Ecto neural progenitor cell (in vitro differentiated cells): Measurements from ENCODE around the gene TLK1.

Experiments
- DNase-seq: peaks from one replicate; pipeline ENCODE4 v3.0.0-alpha.2; 2018; ENCODE audit warnings: low spot score

TLK1 gene

GRCh38 chr2:170965446-170966225 lies 195.1 kb downstream of the TLK1 start:
- no peak for DNase-seq

- no peak for DNase-seq
Observed at GRCh38 chr2:170963386-170963785, 197.3 kb downstream of the TLK1 start.

GRCh38 chr2:170953941-170954340 lies 206.8 kb downstream of the TLK1 start:
- DNase-seq: no peak

DNA sequence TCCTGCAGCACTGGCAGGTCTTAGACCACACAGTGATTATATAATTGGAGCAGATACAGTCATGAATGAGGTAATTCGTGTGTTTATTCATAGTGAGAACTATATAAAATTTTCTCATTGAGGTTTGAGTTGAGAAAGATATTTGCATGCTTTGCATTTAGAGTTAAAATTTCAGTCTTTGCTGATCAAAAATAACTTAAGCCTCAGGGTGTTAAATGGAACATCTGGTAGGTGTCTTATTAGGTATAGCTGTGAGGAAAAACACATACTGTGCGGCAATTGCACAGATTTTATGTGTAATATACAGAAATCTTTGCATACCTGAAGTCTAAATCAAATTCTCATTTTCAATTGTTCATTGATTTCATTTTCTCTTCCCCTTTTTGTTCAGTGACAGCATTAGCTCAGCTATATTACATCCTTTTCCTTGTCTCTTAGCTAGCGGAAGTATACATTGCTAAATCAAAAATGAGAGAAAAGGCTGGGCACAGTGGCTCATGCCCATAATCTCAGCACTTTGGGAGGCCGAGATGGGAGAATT lies 210.4 kb downstream of the TLK1 start:
- DNase-seq: no peak

GRCh38 chr2:170949415-170949814 lies 211.3 kb downstream of the TLK1 start:
- DNase-seq: no peak

DNA sequence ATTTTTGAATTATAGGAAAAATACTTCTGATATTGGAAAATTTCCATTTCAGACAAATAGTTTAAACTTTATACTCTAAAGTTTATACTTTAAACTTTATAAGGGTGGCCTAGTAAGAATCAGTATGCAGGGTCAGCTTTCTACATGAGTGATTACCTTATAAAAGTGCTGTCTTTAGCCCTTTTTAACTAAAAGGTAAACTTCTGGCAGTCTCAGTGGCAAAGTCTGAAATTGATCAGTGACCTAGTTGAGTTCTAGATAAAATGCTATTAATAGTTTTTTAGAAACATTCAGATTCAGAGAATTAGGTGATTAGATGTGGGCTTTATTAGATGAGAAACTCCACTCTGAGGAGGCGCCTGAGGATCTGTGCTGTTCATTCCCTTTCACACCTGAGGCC lies 216.1 kb downstream of the TLK1 start:
- no peak for DNase-seq

- no peak for DNase-seq
Observed at GRCh38 chr2:170943596-170943995, 217.1 kb downstream of the TLK1 start.

DNA sequence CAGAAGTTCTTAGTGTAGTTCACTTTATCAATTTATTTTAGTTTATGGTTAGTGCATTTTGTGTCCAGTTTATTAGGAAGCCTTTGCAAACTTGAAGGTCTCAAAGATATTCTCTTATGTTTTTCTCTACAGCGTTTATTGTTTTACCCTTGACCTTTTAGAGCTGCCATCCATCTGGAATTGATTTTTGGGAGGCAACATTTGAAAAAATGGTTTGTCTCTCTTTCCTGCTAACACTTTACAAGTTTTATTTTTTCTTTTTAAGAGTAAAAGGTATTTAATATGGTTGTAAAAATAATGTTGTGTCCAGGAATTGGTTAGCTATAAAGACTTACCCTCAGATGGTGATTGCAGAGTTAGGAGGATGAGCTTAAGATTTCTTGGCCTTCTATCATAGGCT lies 217.7 kb downstream of the TLK1 start:
- no peak for DNase-seq

DNA sequence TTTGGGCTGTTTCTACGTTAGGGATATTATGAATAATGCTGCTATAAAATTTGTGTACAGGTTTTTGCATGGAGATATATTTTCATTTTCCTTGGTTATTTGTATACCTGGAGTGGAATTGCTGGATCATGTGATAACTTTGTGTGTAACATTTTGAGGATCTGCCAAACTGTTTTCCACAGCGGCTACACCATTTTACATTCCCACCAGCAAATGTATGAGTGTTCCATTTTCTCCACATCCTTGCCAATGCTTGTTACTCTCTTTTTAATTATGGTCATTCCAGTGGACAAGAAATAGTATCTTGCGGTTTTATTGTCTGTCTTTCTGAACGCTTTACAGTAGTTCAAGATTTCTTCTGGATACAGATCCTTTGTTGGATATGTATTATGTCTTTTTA lies 218.1 kb downstream of the TLK1 start:
- DNase-seq: no peak
